Activated naive CD8-positive, alpha-beta T cell treated with anti-CD3 and anti-CD28 coated beads, Interleukin-2, amount 50 U/mL, for 24 hours (primary cell): Measurements from ENCODE around the gene FBLIM1.

Source experiments
- ATAC-seq: fragments of 150-1000 bp; cut with Tn5 transposase; one replicate; pipeline ENCODE4 v1.10.0; 2021
- DNase-seq: peaks from one replicate; pipeline ENCODE4 v3.0.0; 2021
- H3K27ac Mint-ChIP-seq: one replicate; pipeline ENCODE4 v1.8.0; 2021; ENCODE audit warnings: mild to moderate bottlenecking, mixed read lengths
- H3K27me3 Mint-ChIP-seq: one replicate; pipeline ENCODE4 v1.8.0; 2021; ENCODE audit warnings: mixed read lengths
- H3K36me3 Mint-ChIP-seq: one replicate; pipeline ENCODE4 v1.8.0; 2021; ENCODE audit warnings: low read depth, mixed read lengths
- H3K4me1 Mint-ChIP-seq: one replicate; pipeline ENCODE4 v1.8.0; 2021; ENCODE audit warnings: mixed read lengths
- H3K4me3 Mint-ChIP-seq: one replicate; pipeline ENCODE4 v1.8.0; 2021; ENCODE audit warnings: mild to moderate bottlenecking, moderate library complexity, mixed read lengths
- H3K9me3 Mint-ChIP-seq: one replicate; pipeline ENCODE4 v1.8.0; 2021; ENCODE audit warnings: mixed read lengths

FBLIM1 gene

DNA sequence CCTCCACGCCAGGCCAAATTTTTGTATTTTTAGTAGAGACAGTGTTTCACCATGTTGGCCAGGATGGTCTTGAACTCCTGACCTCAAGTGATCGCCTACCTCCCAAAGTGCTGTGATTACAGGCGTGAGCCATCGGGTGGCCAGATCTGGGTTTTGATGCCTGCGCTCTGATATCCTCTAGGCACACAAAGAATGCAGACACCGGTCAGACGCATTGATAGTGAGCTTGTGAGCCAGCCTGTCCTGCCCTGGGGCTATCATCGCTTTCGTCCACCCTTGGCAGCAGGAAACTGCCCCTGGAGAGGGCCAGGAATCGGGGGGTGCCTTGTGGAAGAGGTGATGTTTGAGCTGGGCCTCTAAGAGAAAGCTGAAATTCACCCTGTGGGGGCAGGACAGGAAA, 4.0 kb downstream of the FBLIM1 start:
- Mint-ChIP-seq H3K27ac (no peak overlapping the region), H3K4me3 (no peak overlapping the region), H3K36me3 (no peaks in the 10 kb centered on the region), H3K4me1 (peaks cover 3% of the 10 kb centered on the region), H3K9me3 (no peaks in the 10 kb centered on the region), H3K27me3 (peaks cover 40% of the 10 kb centered on the region)
- DNase-seq (no peak), ATAC-seq (no peak)

DNA sequence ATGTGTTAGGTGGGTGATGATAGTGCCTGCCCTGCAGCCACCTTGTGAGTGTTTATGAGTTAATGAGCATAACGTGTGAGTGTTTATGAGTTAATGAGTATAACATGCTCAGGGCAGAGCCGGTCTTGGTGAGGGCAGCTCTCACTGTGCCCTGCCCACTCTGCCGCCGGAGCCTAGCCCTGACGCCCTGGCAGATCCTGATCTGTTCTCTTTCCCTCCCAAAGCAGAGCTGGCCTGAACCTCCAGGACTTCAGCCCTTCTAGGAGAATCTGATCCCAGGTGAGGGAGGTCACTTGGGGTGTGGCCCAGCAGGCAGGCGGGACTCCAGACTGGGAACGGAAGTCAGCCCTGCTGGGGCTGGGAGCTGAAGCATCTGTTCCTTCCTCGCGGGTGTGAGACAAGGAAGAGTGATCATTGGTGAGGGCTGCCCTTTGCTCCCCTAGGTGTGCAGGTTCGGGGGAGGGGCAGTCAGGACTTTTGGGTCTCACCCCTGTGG, 5.7 kb downstream of the FBLIM1 start:
- H3K4me1 Mint-ChIP-seq = no peaks in the 10 kb centered on the region
- ATAC-seq (no peak), DNase-seq (no peak)
- H3K9me3 Mint-ChIP-seq = no peaks in the 10 kb centered on the region
- H3K36me3 Mint-ChIP-seq = no peaks in the 10 kb centered on the region
- H3K4me3 Mint-ChIP-seq = no peak overlapping the region
- no peak overlapping the region for H3K27ac Mint-ChIP-seq
- peaks cover 35% of the 10 kb centered on the region for H3K27me3 Mint-ChIP-seq

DNA sequence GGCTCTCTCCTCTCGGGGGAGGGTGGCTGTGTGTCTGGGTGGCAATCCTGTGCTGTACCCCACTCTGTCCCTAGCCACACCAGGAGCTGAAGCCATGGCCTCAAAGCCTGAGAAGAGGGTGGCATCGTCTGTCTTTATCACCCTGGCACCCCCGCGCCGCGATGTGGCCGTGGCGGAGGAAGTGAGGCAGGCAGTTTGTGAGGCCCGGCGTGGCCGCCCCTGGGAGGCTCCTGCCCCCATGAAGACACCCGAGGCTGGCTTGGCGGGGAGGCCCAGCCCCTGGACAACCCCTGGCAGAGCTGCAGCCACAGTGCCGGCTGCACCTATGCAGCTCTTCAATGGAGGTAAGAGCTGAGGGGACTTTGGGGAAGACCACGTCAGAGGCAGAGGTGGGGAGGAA, 6.3 kb downstream of the FBLIM1 start:
- Mint-ChIP-seq H3K9me3 (no peaks in the 10 kb centered on the region), H3K36me3 (no peaks in the 10 kb centered on the region), H3K27me3 (peaks cover 30% of the 10 kb centered on the region), H3K4me1 (no peaks in the 10 kb centered on the region), H3K4me3 (no peak overlapping the region), H3K27ac (no peak overlapping the region)
- ATAC-seq (no peak), DNase-seq (no peak)

DNA sequence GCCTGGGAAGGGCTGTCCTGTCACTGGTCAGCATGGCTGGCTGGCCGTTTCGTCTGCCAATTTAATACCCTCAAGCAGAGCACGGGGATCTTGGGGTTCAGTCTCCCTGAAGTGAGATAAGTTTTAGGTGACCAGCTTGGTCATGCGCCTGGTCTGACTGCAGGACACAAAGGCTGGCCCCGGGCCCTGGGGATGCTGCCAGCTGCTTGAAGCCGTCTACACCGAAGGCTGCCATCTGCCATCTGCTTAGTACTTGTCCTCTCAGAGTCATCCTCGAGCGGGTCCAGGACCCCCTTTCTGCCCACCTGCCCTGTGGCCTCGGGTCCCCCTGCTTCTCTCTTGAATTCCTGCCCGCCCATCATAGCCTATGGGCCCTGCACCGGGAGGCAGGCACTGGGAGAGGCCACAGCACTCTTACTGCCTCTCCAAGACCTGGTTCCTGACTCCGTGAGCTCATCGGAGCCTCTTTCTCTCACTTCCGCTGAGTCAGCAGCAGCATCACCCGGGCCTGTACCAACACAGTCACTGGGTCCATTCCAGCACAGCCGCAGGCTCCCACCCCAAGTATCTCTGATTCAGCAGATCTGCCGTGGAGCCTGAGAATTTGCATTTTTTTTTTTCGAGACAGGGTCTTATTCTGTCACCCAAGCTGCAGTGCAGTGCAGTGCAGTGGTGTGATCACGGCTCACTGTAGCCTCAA, 7.0 kb downstream of the FBLIM1 start:
- DNase-seq (no peak), ATAC-seq (no peak)
- Mint-ChIP-seq H3K36me3 (no peaks in the 10 kb centered on the region), H3K9me3 (no peaks in the 10 kb centered on the region), H3K27me3 (peaks cover 27% of the 10 kb centered on the region), H3K4me3 (no peak overlapping the region), H3K4me1 (no peaks in the 10 kb centered on the region), H3K27ac (no peak overlapping the region)

DNA sequence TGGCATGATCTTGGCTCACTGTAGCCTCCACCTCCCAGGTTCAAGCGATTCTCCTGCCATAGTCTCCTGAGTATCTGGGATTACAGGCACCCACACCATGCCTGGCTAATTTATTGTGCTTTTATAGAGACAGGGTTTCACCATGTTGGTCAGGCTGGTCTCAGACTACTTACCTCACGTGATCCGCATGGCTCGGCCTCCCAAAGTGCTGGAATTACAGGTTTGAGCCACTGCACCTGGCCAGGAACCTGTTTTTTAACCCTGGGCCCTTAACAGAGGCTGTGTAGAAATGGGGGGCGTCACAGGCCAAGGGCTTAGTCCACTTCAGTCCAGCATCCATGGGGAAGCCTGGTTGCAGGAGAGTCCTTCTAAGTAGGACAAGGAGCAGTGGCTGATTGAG, 9.3 kb downstream of the FBLIM1 start:
- no peak overlapping the region for H3K27ac Mint-ChIP-seq
- no peaks in the 10 kb centered on the region for H3K9me3 Mint-ChIP-seq
- DNase-seq (no peak), ATAC-seq (no peak)
- peaks cover 14% of the 10 kb centered on the region for H3K27me3 Mint-ChIP-seq
- H3K36me3 Mint-ChIP-seq = no peaks in the 10 kb centered on the region
- no peak overlapping the region for H3K4me3 Mint-ChIP-seq
- H3K4me1 Mint-ChIP-seq = no peaks in the 10 kb centered on the region

DNA sequence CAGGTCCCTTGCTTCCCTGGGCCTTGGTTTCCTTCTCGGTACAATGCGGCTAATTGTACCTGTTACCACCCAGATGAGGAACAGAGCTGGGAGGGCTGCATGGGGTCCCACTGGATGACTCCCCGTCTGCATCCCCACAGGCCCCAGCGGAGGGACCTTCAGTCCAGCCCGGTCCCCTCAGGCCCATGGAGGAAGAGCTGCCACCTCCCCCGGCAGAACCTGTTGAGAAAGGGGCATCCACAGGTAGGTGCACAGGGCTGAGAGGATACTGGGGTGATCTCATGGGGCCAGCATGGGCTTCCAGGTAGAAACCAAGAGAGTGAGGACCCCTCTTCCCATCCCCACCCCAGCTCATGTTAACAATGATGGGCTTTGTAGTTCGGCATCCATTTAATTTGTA, 9.8 kb downstream of the FBLIM1 start:
- no peak for DNase-seq
- Mint-ChIP-seq H3K27ac (no peak overlapping the region), H3K27me3 (peaks cover 14% of the 10 kb centered on the region), H3K9me3 (no peaks in the 10 kb centered on the region), H3K4me1 (no peaks in the 10 kb centered on the region), H3K36me3 (no peaks in the 10 kb centered on the region), H3K4me3 (no peak overlapping the region)
- no peak for ATAC-seq

DNA sequence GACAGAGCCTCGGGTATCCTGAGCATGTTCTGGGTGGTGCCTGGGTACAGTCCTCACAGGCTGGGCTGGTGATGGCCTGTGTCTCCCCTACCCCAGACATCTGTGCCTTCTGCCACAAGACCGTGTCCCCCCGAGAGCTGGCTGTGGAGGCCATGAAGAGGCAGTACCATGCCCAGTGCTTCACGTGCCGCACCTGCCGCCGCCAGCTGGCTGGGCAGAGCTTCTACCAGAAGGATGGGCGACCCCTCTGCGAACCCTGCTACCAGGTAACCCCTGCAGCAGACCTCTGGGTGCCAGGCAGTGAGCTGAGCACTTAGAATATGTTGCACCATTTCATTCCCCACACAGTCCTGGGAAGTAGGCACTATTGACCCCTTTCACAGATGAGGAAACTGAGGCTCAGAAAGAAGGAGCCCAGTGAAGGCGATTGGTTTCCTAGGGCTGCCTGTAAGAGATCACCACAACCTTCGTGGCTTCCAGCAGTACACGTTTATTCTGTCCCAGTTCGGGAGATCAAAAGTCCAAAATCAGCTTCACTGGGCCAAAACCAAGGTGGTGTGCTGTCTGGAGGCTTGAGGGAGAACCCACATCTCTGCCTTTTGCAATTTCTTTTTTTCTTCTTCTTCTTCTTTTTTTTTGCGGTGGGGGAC, 11.8 kb downstream of the FBLIM1 start:
- no peaks in the 10 kb centered on the region for H3K9me3 Mint-ChIP-seq
- H3K27me3 Mint-ChIP-seq = peaks cover 7% of the 10 kb centered on the region
- no peak overlapping the region for H3K4me3 Mint-ChIP-seq
- no peaks in the 10 kb centered on the region for H3K36me3 Mint-ChIP-seq
- ATAC-seq (no peak), DNase-seq (no peak)
- H3K4me1 Mint-ChIP-seq = no peaks in the 10 kb centered on the region
- no peak overlapping the region for H3K27ac Mint-ChIP-seq

DNA sequence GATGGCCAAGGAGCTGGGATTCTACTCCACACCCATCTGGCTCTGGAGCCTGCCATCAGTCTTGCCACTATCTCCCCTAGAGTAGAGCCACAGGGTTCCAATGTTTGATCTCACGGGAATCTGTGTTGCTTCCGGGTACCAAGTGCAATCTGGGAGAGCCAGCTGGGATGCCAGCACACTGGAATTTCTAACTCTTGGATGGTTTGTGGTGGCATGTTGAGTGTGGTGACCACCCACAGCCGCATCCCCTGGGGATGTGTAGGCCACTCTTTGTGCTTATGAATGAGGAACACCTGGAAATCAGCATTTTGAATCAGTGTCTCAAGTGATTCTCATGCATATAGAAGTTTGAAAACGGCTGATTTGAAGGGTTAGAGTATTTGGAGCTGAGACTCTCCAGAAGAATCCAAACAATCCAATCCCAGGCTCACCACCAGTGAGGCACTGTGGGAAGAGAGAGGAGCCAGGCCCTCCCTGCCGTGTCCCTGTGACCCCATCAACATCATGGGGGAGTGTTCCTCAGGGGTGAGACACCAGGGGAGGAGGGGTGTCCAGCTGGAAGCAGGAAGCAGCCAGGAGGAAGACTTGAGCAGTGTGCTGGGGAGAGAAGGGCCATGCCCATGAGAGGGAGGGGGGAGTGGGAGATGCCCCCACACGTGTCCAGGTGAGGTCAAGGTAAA, 13.4 kb downstream of the FBLIM1 start:
- ATAC-seq (no peak), DNase-seq (no peak)
- Mint-ChIP-seq H3K4me1 (no peaks in the 10 kb centered on the region), H3K36me3 (no peaks in the 10 kb centered on the region), H3K4me3 (no peak overlapping the region), H3K27me3 (peaks cover 7% of the 10 kb centered on the region), H3K9me3 (no peaks in the 10 kb centered on the region), H3K27ac (no peak overlapping the region)

DNA sequence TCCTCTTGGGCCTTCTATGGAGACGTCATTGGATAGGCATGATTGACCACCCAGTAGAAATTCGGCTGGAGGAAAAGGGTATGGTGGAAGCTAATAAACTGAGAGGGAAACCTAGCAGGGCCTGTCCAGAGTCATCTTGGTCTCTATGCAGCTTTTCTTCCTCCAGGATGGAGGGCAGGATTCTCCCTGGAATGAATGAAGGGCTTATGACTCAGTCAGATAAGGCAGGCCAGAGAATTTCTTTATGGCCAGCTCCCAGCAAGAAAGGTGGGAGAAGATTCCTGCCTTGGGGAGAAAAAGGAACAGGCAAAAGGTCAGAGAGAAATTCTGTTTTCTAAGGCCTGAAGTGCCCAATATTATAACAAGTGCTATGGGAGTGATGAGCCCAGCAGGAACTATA, 17.1 kb downstream of the FBLIM1 start:
- no peak overlapping the region for H3K4me3 Mint-ChIP-seq
- H3K27me3 Mint-ChIP-seq = peaks cover 5% of the 10 kb centered on the region
- H3K4me1 Mint-ChIP-seq = no peaks in the 10 kb centered on the region
- H3K27ac Mint-ChIP-seq = no peak overlapping the region
- H3K36me3 Mint-ChIP-seq = no peaks in the 10 kb centered on the region
- no peak for DNase-seq
- no peaks in the 10 kb centered on the region for H3K9me3 Mint-ChIP-seq
- no peak for ATAC-seq

DNA sequence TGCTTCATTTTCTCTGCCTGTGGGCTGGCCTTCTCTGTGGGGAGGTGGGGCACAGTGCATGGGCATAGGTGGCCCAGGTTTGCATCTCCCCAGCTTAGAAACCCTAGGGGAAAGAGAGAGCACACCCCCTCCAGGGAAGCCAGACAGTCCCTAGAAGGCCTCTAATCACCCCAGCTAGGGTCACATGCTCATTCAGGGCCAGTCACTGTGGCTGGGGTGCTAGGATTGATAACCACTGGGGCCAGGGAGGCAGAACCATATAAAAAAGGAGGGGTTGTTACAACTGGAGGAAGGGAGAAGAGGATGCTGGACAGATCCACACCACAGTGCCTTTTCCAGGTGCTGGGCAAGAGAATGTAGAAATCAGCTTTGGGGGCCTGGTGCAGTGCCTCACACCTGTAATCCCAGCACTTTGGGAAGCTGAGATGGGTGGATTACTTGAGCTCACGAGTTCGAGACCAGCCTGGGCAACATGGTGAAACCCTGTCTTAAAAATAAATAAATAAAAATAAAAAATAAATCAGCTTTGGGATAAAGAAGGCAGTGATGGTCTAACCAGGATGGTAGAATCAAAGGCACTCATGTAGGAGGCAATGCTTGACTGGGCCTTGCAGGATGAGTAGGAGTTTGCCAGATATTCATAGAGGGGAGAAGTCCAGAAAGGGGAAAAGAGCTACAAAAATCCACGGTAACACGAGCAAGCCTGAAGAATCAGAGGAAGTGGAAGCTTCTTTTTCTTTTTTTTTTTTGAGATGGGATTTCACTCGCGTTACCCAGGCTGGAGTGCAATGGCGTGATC, 19.5 kb downstream of the FBLIM1 start:
- Mint-ChIP-seq H3K36me3 (no peaks in the 10 kb centered on the region), H3K27ac (no peak overlapping the region), H3K9me3 (no peaks in the 10 kb centered on the region), H3K4me1 (no peaks in the 10 kb centered on the region), H3K4me3 (no peak overlapping the region), H3K27me3 (peaks cover 2% of the 10 kb centered on the region)
- no peak for DNase-seq
- no peak for ATAC-seq

DNA sequence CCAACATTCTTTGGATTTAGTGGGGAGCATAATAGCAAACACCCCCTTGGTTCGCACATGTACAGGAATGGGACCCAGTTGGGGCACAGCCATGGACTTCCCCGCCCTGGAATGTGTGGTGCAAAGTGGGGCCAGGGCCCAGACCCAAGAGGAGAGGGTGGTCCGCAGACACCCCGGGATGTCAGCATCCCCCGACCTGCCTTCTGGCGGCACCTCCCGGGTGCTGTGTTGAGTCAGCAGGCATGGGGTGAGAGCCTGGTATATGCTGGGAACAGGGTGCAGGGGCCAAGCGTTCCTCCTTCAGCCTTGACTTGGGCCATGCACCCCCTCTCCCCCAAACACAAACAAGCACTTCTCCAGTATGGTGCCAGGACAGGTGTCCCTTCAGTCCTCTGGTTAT, 27.1 kb downstream of the FBLIM1 start:
- no peak overlapping the region for H3K4me3 Mint-ChIP-seq
- H3K4me1 Mint-ChIP-seq = no peaks in the 10 kb centered on the region
- no peak for ATAC-seq

DNA sequence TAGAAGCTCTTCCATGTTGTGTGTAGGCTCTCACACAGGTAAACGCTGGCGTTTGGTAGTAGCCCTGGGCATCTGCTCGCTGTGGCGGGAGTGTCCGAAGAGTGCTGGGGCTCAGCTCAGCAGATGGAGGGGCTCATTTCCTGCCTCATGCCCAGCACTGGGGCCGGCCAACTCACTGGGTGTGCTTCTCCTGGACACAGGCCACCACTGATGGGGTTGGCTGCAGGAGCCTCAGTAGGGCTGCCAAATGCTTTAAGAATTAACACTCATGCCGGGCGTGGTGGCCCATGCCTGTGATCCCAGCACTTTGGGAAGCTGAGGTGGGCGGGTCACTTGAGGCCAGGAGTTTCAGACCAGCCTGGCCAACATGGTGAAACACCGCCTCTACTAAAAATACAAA, 28.0 kb downstream of the FBLIM1 start:
- no peaks in the 10 kb centered on the region for H3K4me1 Mint-ChIP-seq
- no peak for DNase-seq
- no peak for ATAC-seq
- peaks cover 3% of the 10 kb centered on the region for H3K27me3 Mint-ChIP-seq
- H3K4me3 Mint-ChIP-seq = no peak overlapping the region
- H3K9me3 Mint-ChIP-seq = no peaks in the 10 kb centered on the region
- H3K36me3 Mint-ChIP-seq = no peaks in the 10 kb centered on the region
- no peak overlapping the region for H3K27ac Mint-ChIP-seq

More for the DNA sequence above, 27.1 kb downstream of the FBLIM1 start:
- Mint-ChIP-seq H3K36me3 (no peaks in the 10 kb centered on the region), H3K27me3 (peaks cover under 1% of the 10 kb centered on the region), H3K27ac (no peak overlapping the region), H3K9me3 (no peaks in the 10 kb centered on the region)
- DNase-seq = no peak

DNA sequence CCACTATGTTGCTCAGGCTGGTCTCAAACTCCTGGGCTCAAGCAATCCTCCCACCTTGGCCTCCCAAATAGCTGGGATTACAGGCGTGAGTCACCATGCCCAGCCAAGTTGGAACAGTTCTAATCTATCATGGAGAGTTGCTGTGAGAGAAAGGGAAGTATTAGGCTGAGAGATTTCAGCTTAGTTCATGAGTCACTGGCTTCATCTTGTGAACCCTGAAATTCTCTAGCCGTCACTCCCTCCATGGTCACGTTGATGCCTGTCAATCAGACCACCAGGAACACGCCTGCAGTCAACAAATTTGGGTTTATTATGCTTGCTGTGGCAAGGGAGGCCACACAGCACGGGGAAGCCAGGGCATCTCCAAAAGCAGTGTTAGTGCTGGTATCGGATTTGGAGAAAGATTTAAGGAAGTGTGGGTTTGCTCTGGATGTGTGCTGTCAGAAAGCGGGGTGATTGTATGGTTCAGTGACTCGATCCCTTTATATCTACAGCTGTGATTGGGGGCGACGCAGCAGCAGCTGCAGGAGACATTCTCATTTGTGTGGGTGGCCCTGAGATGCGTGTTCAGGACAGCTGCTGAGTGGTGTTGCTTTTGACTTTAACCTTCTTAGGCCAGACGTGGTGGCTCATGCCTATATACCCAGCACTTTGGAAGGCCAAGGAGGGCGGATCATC, 30.2 kb downstream of the FBLIM1 start:
- DNase-seq = no peak

DNA sequence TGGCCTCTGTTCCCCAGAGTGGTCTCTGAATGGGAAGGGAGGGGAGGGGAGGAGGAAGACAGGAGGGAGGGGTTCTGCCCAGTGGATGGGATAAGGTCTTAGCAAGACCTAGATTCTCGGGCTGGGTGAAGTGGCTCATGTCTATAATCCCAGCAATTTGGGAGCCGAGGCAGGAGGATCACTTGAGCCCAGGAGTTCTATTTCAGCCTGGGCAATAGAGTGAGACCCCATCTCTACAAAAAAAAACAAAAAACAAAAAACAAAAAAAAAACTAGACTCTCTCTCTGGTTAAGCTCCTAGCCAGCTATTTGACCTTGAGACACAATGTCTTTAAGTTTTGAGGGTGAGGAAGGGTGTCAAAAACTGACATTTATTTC, 37.5 kb downstream of the FBLIM1 start:
- H3K27ac Mint-ChIP-seq = no peak overlapping the region
- no peak overlapping the region for H3K4me3 Mint-ChIP-seq
- ATAC-seq (no peak), DNase-seq (no peak)
- peaks cover 17% of the 10 kb centered on the region for H3K4me1 Mint-ChIP-seq
- H3K27me3 Mint-ChIP-seq = peaks cover 3% of the 10 kb centered on the region
- H3K36me3 Mint-ChIP-seq = no peaks in the 10 kb centered on the region
- H3K9me3 Mint-ChIP-seq = no peaks in the 10 kb centered on the region

More for the DNA sequence above, 30.2 kb downstream of the FBLIM1 start:
- Mint-ChIP-seq H3K4me1 (peaks cover 2% of the 10 kb centered on the region), H3K9me3 (no peaks in the 10 kb centered on the region), H3K27me3 (peaks cover 4% of the 10 kb centered on the region), H3K4me3 (no peak overlapping the region), H3K27ac (no peak overlapping the region), H3K36me3 (no peaks in the 10 kb centered on the region)
- ATAC-seq = no peak
